Measurements from ENCODE around the gene RELA. TPM values are rescaled to one million over a fixed set of nuclear protein-coding genes. Genes with fewer than 3 reads are reported as not detected.

The RELA gene
- total and polyA plus RNA-seq, 2 of the 13 experiments (the other 11 are each of a cell fraction or from before 2014, with no cell fraction given): 21.4 to 40.5 TPM

- no peak for FAIRE-seq
- Histone ChIP-seq H4K20me1 (ENCODE audit: insufficient read depth, low read length) (no peaks in the 10 kb centered on the region), H2AFZ (ENCODE audit: low read length) (no peak overlapping the region), H3K9ac (ENCODE audit: insufficient read depth, low read depth, low read length) (no peak overlapping the region), H3K4me1 (ENCODE audit: insufficient read depth, low read length) (no peaks in the 10 kb centered on the region), H3K27me3 (ENCODE audit: control insufficient read depth in 1 of 2, insufficient read depth in 2 of 2, low read length in 2 of 2) (no peaks in the 10 kb centered on the region), H3K36me3 (replicated peaks in 1 of 2; ENCODE audit: control insufficient read depth in 1 of 2, insufficient read depth in 2 of 2, low read length in 2 of 2) (peaks cover 45 to 63% of the 10 kb centered on the region in 2 experiments), H3K4me3 (replicated peaks in 1 of 3; ENCODE audit: insufficient read depth in 1 of 3, low read depth in 2 of 3, low read length in 3 of 3) (no peak overlapping the region), H3K9me3 (ENCODE audit: low read length) (no peaks in the 10 kb centered on the region), H3K79me2 (ENCODE audit: insufficient read depth, low read length) (no peaks in the 10 kb centered on the region), H3K4me2 (ENCODE audit: low read depth, low read length) (no peak overlapping the region), H3K27ac (ENCODE audit: extremely low read length, insufficient read depth, low read length) (no peak overlapping the region)
- DNase-seq (ENCODE audit: low spot score): no peak
- ATAC-seq: no peak
- CTCF ChIA-PET (ENCODE audit: low intra/inter-chr PET ratio, low total read pairs): no interaction called here
- intact Hi-C loops (cut with micrococcal nuclease; ENCODE audit: unreplicated experiment): no loop called here
- WGBS (ENCODE audit: low lambda C conversion rate): 99% methylated on average over 9 of the region's 14 CpGs
- 0 out of 2 replicates have a peak, but pooled peaks have one; percentile 34 for TF ChIP-seq RBFOX2 (IDR thresholded peaks at IDR 0.05; ENCODE audit: low read depth, low read length)
- no peak for TF ChIP-seq ZBTB25 (CRISPR knock-in tag; IDR thresholded peaks at IDR 0.05)
- POLR2A ChIA-PET: interaction anchor here (1.0 to 1.1 kb wide), 2 partner anchors 9 to 13 kb away, joined by 3 to 4 read pairs; partner anchors contain the start of gene SIPA1
- in situ Hi-C loops (cut with HindIII; ENCODE audit: extremely low pct_ligation_motif_present, low pct_unique_long_range_greater_than_20kb): no loop called here
- no TSS peak for BruUV-seq (replicated peaks)
These were observed 33.1 kb downstream of the RELA start for GRCh38 chr11:65629579-65629978.

- intact Hi-C loops (cut with micrococcal nuclease; ENCODE audit: unreplicated experiment): no loop called here
- no peak for FAIRE-seq
- ATAC-seq: no peak
- no TSS peak for BruUV-seq (replicated peaks)
- H3K4me3 ChIP-seq (replicated peaks in 1 of 3; ENCODE audit: insufficient read depth in 1 of 3, low read depth in 2 of 3, low read length in 3 of 3): no peak overlapping the region
- TF ChIP-seq TBP (CRISPR knock-in tag; IDR thresholded peaks at IDR 0.05): no peak
- peak; percentile 39; the same call in 1 of the 2 replicates for TF ChIP-seq RBFOX2 (IDR thresholded peaks at IDR 0.05; ENCODE audit: low read depth, low read length)
- no peak for TF ChIP-seq THYN1 (CRISPR knock-in tag; IDR thresholded peaks at IDR 0.05; ENCODE audit: borderline replicate concordance, low read depth)
- H3K36me3 ChIP-seq (replicated peaks in 1 of 2; ENCODE audit: control insufficient read depth in 1 of 2, insufficient read depth in 2 of 2, low read length in 2 of 2): peaks cover 45 to 72% of the 10 kb centered on the region in 2 experiments
- ChIA-PET CTCF (ENCODE audit: low intra/inter-chr PET ratio, low total read pairs) (no interaction called here), POLR2A (interaction anchor here (1.3 to 2.4 kb wide), 3 partner anchors 10 to 25 kb away, joined by 4 to 19 read pairs (median 4); partner anchors contain the start of gene SIPA1)
- DNase-seq (ENCODE audit: low spot score): no peak
- 98% methylated on average over 9 of the region's 13 CpGs for WGBS (ENCODE audit: low lambda C conversion rate)
- no peak overlapping the region for H2AFZ ChIP-seq (ENCODE audit: low read length)
- in situ Hi-C loops (cut with HindIII; ENCODE audit: extremely low pct_ligation_motif_present, low pct_unique_long_range_greater_than_20kb): no loop called here
- H3K4me1 ChIP-seq (ENCODE audit: insufficient read depth, low read length): no peaks in the 10 kb centered on the region
- H3K27me3 ChIP-seq (ENCODE audit: control insufficient read depth in 1 of 2, insufficient read depth in 2 of 2, low read length in 2 of 2): no peaks in the 10 kb centered on the region
- no peak overlapping the region for H3K27ac ChIP-seq (ENCODE audit: extremely low read length, insufficient read depth, low read length)
- H3K9ac ChIP-seq (ENCODE audit: insufficient read depth, low read depth, low read length): no peak overlapping the region
- H4K20me1 ChIP-seq (ENCODE audit: insufficient read depth, low read length): no peaks in the 10 kb centered on the region
- H3K4me2 ChIP-seq (ENCODE audit: low read depth, low read length): no peak overlapping the region
- no peaks in the 10 kb centered on the region for H3K79me2 ChIP-seq (ENCODE audit: insufficient read depth, low read length)
- no peaks in the 10 kb centered on the region for H3K9me3 ChIP-seq (ENCODE audit: low read length)
These were observed 35.5 kb downstream of the RELA start for GRCh38 chr11:65627202-65627601.

All from HepG2 (cell line).